Measurements from ENCODE around the gene RAB35. TPM values are rescaled to one million over a fixed set of nuclear protein-coding genes. Genes with fewer than 3 reads are reported as not detected.

RAB35 gene
- total and polyA plus RNA-seq, 2 of the 4 experiments (the other 2 are of a cell fraction), result 32.6 to 49.6 TPM

DNA sequence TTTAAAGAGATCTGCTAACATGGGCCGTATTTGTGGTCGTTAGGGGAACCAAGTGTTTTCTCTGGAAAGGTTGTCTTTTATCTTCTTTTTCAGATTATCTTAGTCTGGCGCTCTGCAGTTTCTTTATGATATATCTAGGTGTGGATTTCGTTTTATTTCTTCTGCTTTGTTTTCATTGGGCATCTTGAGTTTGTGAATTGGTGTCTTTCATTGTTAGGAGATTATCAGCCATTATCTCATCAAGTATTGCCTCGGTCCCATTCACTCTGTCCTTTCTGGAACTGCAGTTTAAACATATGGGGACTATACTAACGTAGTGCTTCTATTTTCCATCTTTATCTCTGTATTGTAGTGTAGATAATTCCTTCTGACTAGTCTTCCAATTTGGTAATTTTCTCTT is 67.1 kb downstream of the RAB35 start:
- no peaks in the 10 kb centered on the region for H4K20me1 ChIP-seq (ENCODE audit: insufficient read depth, low read length)
- no TSS peak for BruUV-seq (replicated peaks)
- no peaks in the 10 kb centered on the region for H3K9me1 ChIP-seq (ENCODE audit: insufficient read depth, low read length)
- H3K9me3 ChIP-seq (ENCODE audit: control insufficient read depth, insufficient read depth, low read length), result no peaks in the 10 kb centered on the region
- no peak overlapping the region for H3K18ac ChIP-seq (ENCODE audit: low read depth, low read length)
- DNase-seq, result no peak
- no peak overlapping the region for H2BK20ac ChIP-seq (ENCODE audit: low read depth, low read length)
- H2AK5ac ChIP-seq (ENCODE audit: low read depth, low read length), result no peak overlapping the region
- ChIA-PET CTCF (interaction anchor here (0.6 kb wide), 1 partner anchor 46 kb away, joined by 3 read pairs; no protein-coding TSS in a partner anchor), POLR2A (ENCODE audit: unreplicated experiment) (no interaction called here)
- H3K9ac ChIP-seq (ENCODE audit: low read depth, low read length), result no peak overlapping the region
- H2BK120ac ChIP-seq (ENCODE audit: low read depth, low read length), result no peak overlapping the region
- TF ChIP-seq SMC3 (IDR thresholded peaks at IDR 0.05; ENCODE audit: low read depth, low read length) (no peak), MXI1 (IDR thresholded peaks at IDR 0.05; ENCODE audit: borderline replicate concordance, low read depth, low read length) (no peak), CEBPB (IDR thresholded peaks at IDR 0.05; ENCODE audit: low read depth, low read length) (no peak), CHD1 (IDR thresholded peaks at IDR 0.05; ENCODE audit: low read depth, low read length) (no peak), MAZ (IDR thresholded peaks at IDR 0.05; ENCODE audit: borderline replicate concordance, low read depth, low read length) (no peak), RAD21 (IDR thresholded peaks at IDR 0.05; ENCODE audit: low read length) (no peak), MAFK (IDR thresholded peaks at IDR 0.05; ENCODE audit: low read depth, low read length) (no peak), FOS (IDR thresholded peaks at IDR 0.05; ENCODE audit: low read depth, low read length) (no peak), RCOR1 (IDR thresholded peaks at IDR 0.05; ENCODE audit: insufficient replicate concordance, low read length) (no peak)
- TF ChIP-seq, protein P1, sequence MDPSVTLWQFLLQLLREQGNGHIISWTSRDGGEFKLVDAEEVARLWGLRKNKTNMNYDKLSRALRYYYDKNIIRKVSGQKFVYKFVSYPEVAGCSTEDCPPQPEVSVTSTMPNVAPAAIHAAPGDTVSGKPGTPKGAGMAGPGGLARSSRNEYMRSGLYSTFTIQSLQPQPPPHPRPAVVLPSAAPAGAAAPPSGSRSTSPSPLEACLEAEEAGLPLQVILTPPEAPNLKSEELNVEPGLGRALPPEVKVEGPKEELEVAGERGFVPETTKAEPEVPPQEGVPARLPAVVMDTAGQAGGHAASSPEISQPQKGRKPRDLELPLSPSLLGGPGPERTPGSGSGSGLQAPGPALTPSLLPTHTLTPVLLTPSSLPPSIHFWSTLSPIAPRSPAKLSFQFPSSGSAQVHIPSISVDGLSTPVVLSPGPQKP (IDR thresholded peaks at IDR 0.05; ENCODE audit: borderline replicate concordance, low read depth, low read length), result no peak
- TF ChIP-seq, protein P2, sequence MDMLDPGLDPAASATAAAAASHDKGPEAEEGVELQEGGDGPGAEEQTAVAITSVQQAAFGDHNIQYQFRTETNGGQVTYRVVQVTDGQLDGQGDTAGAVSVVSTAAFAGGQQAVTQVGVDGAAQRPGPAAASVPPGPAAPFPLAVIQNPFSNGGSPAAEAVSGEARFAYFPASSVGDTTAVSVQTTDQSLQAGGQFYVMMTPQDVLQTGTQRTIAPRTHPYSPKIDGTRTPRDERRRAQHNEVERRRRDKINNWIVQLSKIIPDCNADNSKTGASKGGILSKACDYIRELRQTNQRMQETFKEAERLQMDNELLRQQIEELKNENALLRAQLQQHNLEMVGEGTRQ (IDR thresholded peaks at IDR 0.05; ENCODE audit: low read depth, low read length), result no peak
- TF ChIP-seq, protein P3, sequence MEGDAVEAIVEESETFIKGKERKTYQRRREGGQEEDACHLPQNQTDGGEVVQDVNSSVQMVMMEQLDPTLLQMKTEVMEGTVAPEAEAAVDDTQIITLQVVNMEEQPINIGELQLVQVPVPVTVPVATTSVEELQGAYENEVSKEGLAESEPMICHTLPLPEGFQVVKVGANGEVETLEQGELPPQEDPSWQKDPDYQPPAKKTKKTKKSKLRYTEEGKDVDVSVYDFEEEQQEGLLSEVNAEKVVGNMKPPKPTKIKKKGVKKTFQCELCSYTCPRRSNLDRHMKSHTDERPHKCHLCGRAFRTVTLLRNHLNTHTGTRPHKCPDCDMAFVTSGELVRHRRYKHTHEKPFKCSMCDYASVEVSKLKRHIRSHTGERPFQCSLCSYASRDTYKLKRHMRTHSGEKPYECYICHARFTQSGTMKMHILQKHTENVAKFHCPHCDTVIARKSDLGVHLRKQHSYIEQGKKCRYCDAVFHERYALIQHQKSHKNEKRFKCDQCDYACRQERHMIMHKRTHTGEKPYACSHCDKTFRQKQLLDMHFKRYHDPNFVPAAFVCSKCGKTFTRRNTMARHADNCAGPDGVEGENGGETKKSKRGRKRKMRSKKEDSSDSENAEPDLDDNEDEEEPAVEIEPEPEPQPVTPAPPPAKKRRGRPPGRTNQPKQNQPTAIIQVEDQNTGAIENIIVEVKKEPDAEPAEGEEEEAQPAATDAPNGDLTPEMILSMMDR (conservative IDR thresholded peaks at IDR 0.05; ENCODE audit: low read depth, low read length), result no peak
- no peaks in the 10 kb centered on the region for H3K79me1 ChIP-seq (ENCODE audit: low read depth in 1 of 2, low read length in 2 of 2)
- H4K91ac ChIP-seq (ENCODE audit: insufficient read depth, low read depth, low read length), result no peak overlapping the region
- no peak overlapping the region for H4K8ac ChIP-seq (ENCODE audit: low read depth in 2 of 2, low read length in 2 of 2)
- H3K4me3 ChIP-seq (ENCODE audit: insufficient read depth, low read depth, low read length), result no peak overlapping the region
- H2AK9ac ChIP-seq (replicated peaks; ENCODE audit: low read depth, low read length, poor library complexity), result no peak overlapping the region
- H3K27me3 ChIP-seq (ENCODE audit: control insufficient read depth, insufficient read depth, low read length), result 0 out of 2 replicates have a peak, but pooled peaks cover 2% of the 10 kb centered on the region
- no peak overlapping the region for H2AFZ ChIP-seq (replicated peaks; ENCODE audit: low read length, poor library complexity)
- H3K14ac ChIP-seq (replicated peaks; ENCODE audit: low read depth, low read length), result no peak overlapping the region
- WGBS, 2 experiments (ENCODE audit: extremely low coverage in 2 of 2, insufficient read length in 1 of 2), result no CpG with 5 or more reads among the region's 6 CpGs
- dilution Hi-C loops (cut with HindIII; ENCODE audit: low sequenced_read_pairs, unreplicated experiment), result no loop called here
- H3K4me2 ChIP-seq (ENCODE audit: low read depth, low read length), result no peak overlapping the region
- no peaks in the 10 kb centered on the region for H3K36me3 ChIP-seq (ENCODE audit: control insufficient read depth, insufficient read depth, low read length)
- H4K5ac ChIP-seq (ENCODE audit: low read depth, low read length), result no peak overlapping the region
- H3K4ac ChIP-seq (ENCODE audit: low read depth, low read length), result no peak overlapping the region
- H3K27ac ChIP-seq (ENCODE audit: insufficient read depth, low read length), result no peak overlapping the region
- H3K23ac ChIP-seq (ENCODE audit: low read depth, low read length), result no peak overlapping the region
- intact Hi-C loops (cut with micrococcal nuclease), result no loop called here
- H2BK5ac ChIP-seq (ENCODE audit: low read depth, low read length, poor library complexity, severe bottlenecking), result no peak overlapping the region
- no peak overlapping the region for H3K56ac ChIP-seq (ENCODE audit: extremely low read depth, insufficient read depth, low read length)
- H2BK15ac ChIP-seq (ENCODE audit: low read depth, low read length), result no peak overlapping the region
- no peaks in the 10 kb centered on the region for H3K4me1 ChIP-seq (ENCODE audit: control insufficient read depth, insufficient read depth, low read length)
- ATAC-seq (ENCODE audit: low read depth), result no peak
- in situ Hi-C loops (cut with MboI; ENCODE audit: low sequenced_read_pairs), result no loop called here

Data from IMR-90 (cell line).